A549 (cell line): ENCODE measurements around the gene PRRC1. TPM values are rescaled to one million over a fixed set of nuclear protein-coding genes. Genes with fewer than 3 reads are reported as not detected.

ENCODE experiments used
- ATAC-seq, 2 experiments: fragments of 200-7000 bp in 1 of 2; fragments of >200 bp in 1 of 2; cut with Nextera tagmentation in 1 of 2; cut with Tn5 transposase in 1 of 2; 3 replicates each; pipeline versions ENCODE4 v1.8.0 to v1.9.1; 2018 to 2020; ENCODE audit warnings: mild to moderate bottlenecking in 1 of 2, moderate library complexity in 1 of 2
- CTCF ChIA-PET: fragments of 300-600 bp; sonication (Branson Sonifier 250); formaldehyde crosslinking; extraction: SDS; loops from one replicate; lab custom pipeline; 2021; ENCODE audit warnings: antibody characterized with exemption, inconsistent platforms; lab: Yijun Ruan, JAX
- POLR2A ChIA-PET: fragments of 350-600 bp; formaldehyde crosslinking; extraction: SDS; loops from one replicate; lab custom pipeline; 2021; ENCODE audit warnings: antibody characterized with exemption, inconsistent platforms; lab: Yijun Ruan, JAX
- DNase-seq, 2 experiments: peaks; one replicate each; pipeline versions ENCODE4 v3.0.0 to v3.0.0-alpha.2; 2011 to 2016; ENCODE audit warnings: low read depth in 1 of 2, low spot score in 1 of 2
- FAIRE-seq: peaks from 2 replicates; lab custom pipeline; 2011; peaks lifted over from hg19 to GRCh38; lab: Jason Lieb, UNC
- H3K27ac ChIP-seq, 2 experiments: fragments of >200 bp; sonication (Bioruptor Twin); formaldehyde crosslinking; 3 replicates each; pipeline ENCODE4 v1.5.1; 2016 to 2017
- H3K4me1 ChIP-seq: fragments of >200 bp; sonication (Bioruptor Twin); formaldehyde crosslinking; 3 replicates; pipeline ENCODE4 v1.6.1; 2016
- H3K4me2 ChIP-seq: fragments of >200 bp; sonication (Bioruptor Twin); formaldehyde crosslinking; 3 replicates; pipeline ENCODE4 v1.6.1; 2016
- H3K4me3 ChIP-seq: fragments of >200 bp; sonication (Bioruptor Twin); formaldehyde crosslinking; 3 replicates; pipeline ENCODE4 v1.5.1; 2016
- H3K9me3 ChIP-seq: fragments of >200 bp; sonication (Bioruptor Twin); formaldehyde crosslinking; 3 replicates; pipeline ENCODE4 v1.6.1; 2016
- CEBPB ChIP-seq, 2 experiments: fragments of >200 bp in 1 of 2; sonication (Bioruptor Twin) in 1 of 2; formaldehyde crosslinking in 1 of 2; IDR thresholded peaks; 2 replicates each; pipeline ENCODE4 v1.6.1; 2012 to 2016
- KDM1A ChIP-seq: fragments of 200-600 bp; sonication (generic); IDR thresholded peaks from 2 replicates; pipeline ENCODE4 v1.6.1; 2016; ENCODE audit warnings: low read depth, mild to moderate bottlenecking
- POLR2AphosphoS2 ChIP-seq: conservative IDR thresholded peaks from 2 replicates; pipeline ENCODE4 v1.6.1; 2012; ENCODE audit warnings: low read length, improper control_type of control experiment, inconsistent platforms
- WGBS: methylation state at CpG from one replicate; pipeline ENCODE4 v1.1.6; 2017; ENCODE audit errors: missing lambda C conversion rate; 5-methylcytosine and 5-hydroxymethylcytosine counted together
- polyA plus RNA-seq, 4 experiments: library from polyadenylated mRNA; depleted of rRNA in 3 of 4; stranded (reverse); fragments of >200 nt; fragmentation: RNase III in 1 of 4; extraction: RNeasy Plus Mini Kit Qiagen cat#74134 plus additional on column Dnase treatment in 1 of 4; gene quantifications; 2 replicates in 3 of 4; 3 replicates in 1 of 4; pipeline ENCODE4 v1.2.3, GENCODE V29; 2011 to 2017
- TF ChIP-seq, protein P1 (sequence below): fragments of >200 bp; sonication (Bioruptor Twin); formaldehyde crosslinking; IDR thresholded peaks from 3 replicates; pipeline ENCODE4 v1.6.1; 2016
- TF ChIP-seq, protein P2 (sequence below): fragments of 250-450 bp; sonication (Bioruptor Pico); IDR thresholded peaks from 2 replicates; pipeline ENCODE4 v1.5.0; 2020; ENCODE audit warnings: low read depth, mild to moderate bottlenecking, moderate library complexity

PRRC1 gene
- polyA plus RNA-seq, 2 of the 4 experiments (the other 2 are of a cell fraction): 40.7 to 82.2 TPM

DNA sequence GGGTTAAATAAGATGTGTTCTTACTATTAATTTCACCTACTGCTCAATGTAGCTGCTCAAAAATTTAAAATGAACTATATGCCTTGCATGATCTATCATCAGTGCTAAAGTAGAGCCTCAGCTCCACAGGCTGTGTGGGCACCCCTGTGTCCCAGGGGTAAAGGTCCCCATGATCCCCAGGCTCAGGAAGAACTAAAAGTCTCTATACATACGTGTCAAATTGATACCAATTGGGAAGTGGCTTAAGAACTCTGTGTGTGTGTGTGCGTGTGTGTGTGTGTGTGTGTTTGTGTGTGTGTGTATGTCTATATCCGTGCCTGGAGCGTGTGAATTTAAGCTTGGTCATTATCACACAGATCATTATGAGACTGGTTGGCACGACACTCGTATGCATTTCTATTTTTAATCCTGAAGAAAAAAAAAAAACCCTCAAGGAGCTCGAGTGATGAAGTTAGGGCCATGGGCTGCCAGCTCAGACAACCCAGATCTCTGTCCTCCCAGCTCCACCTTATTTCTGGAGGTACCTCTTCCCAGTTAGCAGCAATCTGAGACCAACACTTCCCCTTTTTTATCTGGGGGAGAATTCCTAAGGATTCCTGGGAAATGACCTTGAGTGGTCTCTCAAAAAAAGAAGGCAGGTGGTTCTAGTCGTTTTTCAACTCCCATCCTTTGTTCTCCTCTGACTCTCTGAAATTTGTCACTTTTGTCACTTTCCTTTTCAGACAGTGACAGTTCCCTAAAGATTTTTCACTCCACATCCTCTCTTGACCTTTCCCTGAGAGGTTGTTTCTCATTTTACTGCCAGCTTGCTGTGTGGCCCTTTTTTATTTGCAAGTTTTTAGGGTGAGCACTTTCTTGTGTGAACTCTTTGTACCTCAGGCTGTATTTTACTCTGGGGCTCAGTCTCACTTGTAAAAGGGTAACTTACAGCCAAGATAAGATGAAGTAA is 85.7 kb downstream of the PRRC1 start:
- FAIRE-seq: no peak
- H3K27ac ChIP-seq: no peak overlapping the region
- DNase-seq: no peak
- 31% methylated on average over 8 of the region's 8 CpGs for WGBS
- H3K4me2 ChIP-seq: no peak overlapping the region
- H3K4me3 ChIP-seq: no peak overlapping the region
- no peak for ATAC-seq
- H3K9me3 ChIP-seq: no peaks in the 10 kb centered on the region
- POLR2A ChIA-PET: no interaction called here
- no peaks in the 10 kb centered on the region for H3K4me1 ChIP-seq
- TF ChIP-seq POLR2AphosphoS2 (no peak), CEBPB (IDR thresholded peaks at IDR 0.05) (no peak), KDM1A (no peak)
- TF ChIP-seq, protein P1, sequence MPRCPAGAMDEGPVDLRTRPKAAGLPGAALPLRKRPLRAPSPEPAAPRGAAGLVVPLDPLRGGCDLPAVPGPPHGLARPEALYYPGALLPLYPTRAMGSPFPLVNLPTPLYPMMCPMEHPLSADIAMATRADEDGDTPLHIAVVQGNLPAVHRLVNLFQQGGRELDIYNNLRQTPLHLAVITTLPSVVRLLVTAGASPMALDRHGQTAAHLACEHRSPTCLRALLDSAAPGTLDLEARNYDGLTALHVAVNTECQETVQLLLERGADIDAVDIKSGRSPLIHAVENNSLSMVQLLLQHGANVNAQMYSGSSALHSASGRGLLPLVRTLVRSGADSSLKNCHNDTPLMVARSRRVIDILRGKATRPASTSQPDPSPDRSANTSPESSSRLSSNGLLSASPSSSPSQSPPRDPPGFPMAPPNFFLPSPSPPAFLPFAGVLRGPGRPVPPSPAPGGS: no peak
- TF ChIP-seq, protein P2, sequence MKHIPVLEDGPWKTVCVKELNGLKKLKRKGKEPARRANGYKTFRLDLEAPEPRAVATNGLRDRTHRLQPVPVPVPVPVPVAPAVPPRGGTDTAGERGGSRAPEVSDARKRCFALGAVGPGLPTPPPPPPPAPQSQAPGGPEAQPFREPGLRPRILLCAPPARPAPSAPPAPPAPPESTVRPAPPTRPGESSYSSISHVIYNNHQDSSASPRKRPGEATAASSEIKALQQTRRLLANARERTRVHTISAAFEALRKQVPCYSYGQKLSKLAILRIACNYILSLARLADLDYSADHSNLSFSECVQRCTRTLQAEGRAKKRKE (CRISPR knock-in tag): no peak
- CTCF ChIA-PET: interaction anchor here (1.1 to 1.2 kb wide), 2 partner anchors 10 to 100 kb away, joined by 3 read pairs; partner anchors contain the start of gene CCDC192

Other genes with a start within 250 kb of the PRRC1 start
- gene MEGF10, start 226.8 kb upstream of the PRRC1 start, polyA plus RNA-seq (2011; rRNA removed): 0.01 TPM in 1 of 2 replicates, not detected in the other
- not detected in 3 replicates for gene MEGF10, start 226.8 kb upstream of the PRRC1 start, polyA plus RNA-seq (2017; fragmentation: RNase III; extraction: RNeasy Plus Mini Kit Qiagen cat#74134 plus additional on column Dnase treatment)
- gene CTXN3, start 131.4 kb downstream of the PRRC1 start, polyA plus RNA-seq (2011; rRNA removed): not detected in 2 replicates
- gene CTXN3, start 131.4 kb downstream of the PRRC1 start, polyA plus RNA-seq (2017; fragmentation: RNase III; extraction: RNeasy Plus Mini Kit Qiagen cat#74134 plus additional on column Dnase treatment): not detected in 3 replicates
- not detected in 2 replicates for gene CCDC192, start 185.8 kb downstream of the PRRC1 start, polyA plus RNA-seq (2011; rRNA removed)
- not detected in 3 replicates for gene CCDC192, start 185.8 kb downstream of the PRRC1 start, polyA plus RNA-seq (2017; fragmentation: RNase III; extraction: RNeasy Plus Mini Kit Qiagen cat#74134 plus additional on column Dnase treatment)